ENCODE results near the gene USP36. TPM values are rescaled to one million over a fixed set of nuclear protein-coding genes. Genes with fewer than 3 reads are reported as not detected.
A peak's percentile ranks its signal among the peaks of the same experiment; 100 is the strongest.

USP36 gene
- total RNA-seq, 1 experiment from 2014 or later: 113 TPM

DNA sequence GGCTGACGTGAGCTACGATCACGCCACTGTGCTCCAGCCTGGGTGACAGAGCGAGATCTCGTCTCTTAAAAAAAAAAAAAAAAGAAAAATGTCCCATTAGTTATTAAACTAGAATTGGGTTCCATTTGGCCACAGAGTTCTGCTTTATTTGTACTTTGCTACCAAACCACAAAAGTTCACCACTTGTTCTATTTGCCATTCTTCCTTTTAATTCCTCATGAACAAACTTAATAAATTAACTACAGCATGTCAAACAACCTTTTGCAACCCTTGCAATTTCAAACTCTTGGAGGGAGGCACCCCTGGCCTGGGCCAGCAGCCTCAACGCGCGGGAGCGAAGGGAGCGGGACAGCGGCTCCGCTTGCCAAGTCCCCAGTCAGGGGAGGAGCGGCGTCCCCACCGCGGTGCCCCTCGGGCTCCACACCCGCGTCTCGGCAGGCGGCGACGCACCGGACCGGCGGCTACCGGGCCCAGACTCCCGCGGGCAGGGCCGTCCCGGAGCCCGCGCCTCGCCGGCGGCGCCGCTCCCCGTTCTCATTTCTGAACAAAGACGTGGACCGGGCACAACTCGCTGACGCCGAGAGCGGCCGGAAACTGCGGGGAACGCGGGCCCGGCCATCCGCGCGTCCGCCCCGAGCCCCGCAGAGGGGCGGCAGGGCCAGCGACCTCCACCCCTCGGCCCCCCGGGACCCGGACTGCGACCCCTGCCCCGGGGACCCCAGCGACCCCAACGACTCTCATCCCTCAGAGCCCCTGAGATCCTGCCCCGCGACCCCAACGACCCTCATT is 59.3 kb downstream of the USP36 start:
- no peaks in the 10 kb centered on the region for H3K27me3 ChIP-seq (ENCODE audit: control insufficient read depth, insufficient read depth, low read length)
- TF ChIP-seq REST (IDR thresholded peaks at IDR 0.05; ENCODE audit: insufficient read depth in 1 of 2, low read depth in 2 of 2, low read length in 1 of 2) (no peak), SIN3A (IDR thresholded peaks at IDR 0.05; ENCODE audit: borderline replicate concordance, insufficient read depth, low read depth, low read length) (peak; percentile 23; the same call in 1 of the 2 replicates)
- H3K4me3 ChIP-seq (ENCODE audit: low read depth in 2 of 2, low read length in 2 of 2): peak overlapping the region; percentile 47 to 65
- intact Hi-C loops (cut with micrococcal nuclease; ENCODE audit: unreplicated experiment): no loop called here
- in situ Hi-C loops (cut with HindIII; ENCODE audit: low pct_unique_long_range_greater_than_20kb, low sequenced_read_pairs): no loop called here
- no peaks in the 10 kb centered on the region for H3K9me3 ChIP-seq (ENCODE audit: control insufficient read depth, insufficient read depth, low read depth, low read length)
- ATAC-seq (peak; percentile 51), DNase-seq (ENCODE audit: low read depth, low spot score) (no peak)
- H3K4me1 ChIP-seq (ENCODE audit: control insufficient read depth, insufficient read depth, low read length): peaks cover 12% of the 10 kb centered on the region
- BruUV-seq (replicated peaks): no TSS peak
- ChIA-PET POLR2A (no interaction called here), CTCF (no interaction called here)
- peak overlapping the region; percentile 79 for H3K27ac ChIP-seq (ENCODE audit: low read length)
- H3K36me3 ChIP-seq (ENCODE audit: control insufficient read depth, insufficient read depth, low read length): no peaks in the 10 kb centered on the region; the same call in 1 of the 2 replicates

DNA sequence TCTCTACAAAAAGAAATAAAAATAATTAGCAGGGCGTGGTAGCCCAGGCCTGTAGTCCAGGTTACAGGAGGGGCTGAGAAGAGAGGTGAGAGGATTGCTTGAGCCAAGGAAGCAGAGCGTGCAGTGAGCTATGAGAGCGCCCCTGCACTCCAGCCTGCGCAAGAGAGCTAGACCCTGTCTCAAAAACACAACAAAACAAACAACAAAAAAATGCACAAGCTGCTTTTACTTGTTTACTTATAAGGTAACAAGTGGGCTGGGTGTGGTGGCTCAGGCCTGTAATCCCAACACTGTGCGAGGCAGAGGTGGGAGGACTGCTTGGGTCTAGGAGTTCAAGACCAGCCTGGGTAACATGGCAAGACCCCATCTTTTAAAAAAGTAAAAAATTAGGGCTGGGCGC is 60.3 kb downstream of the USP36 start:
- ChIA-PET CTCF (no interaction called here), POLR2A (no interaction called here)
- H3K4me3 ChIP-seq (ENCODE audit: low read depth in 2 of 2, low read length in 2 of 2): peak overlapping the region; percentile 47 to 65
- no TSS peak for BruUV-seq (replicated peaks)
- ATAC-seq (no peak), DNase-seq (ENCODE audit: low read depth, low spot score) (no peak)
- peaks cover 12% of the 10 kb centered on the region for H3K4me1 ChIP-seq (ENCODE audit: control insufficient read depth, insufficient read depth, low read length)
- in situ Hi-C loops (cut with HindIII; ENCODE audit: low pct_unique_long_range_greater_than_20kb, low sequenced_read_pairs) (no loop called here), intact Hi-C loops (cut with micrococcal nuclease; ENCODE audit: unreplicated experiment) (no loop called here)
- H3K27me3 ChIP-seq (ENCODE audit: control insufficient read depth, insufficient read depth, low read length): no peaks in the 10 kb centered on the region
- H3K9me3 ChIP-seq (ENCODE audit: control insufficient read depth, insufficient read depth, low read depth, low read length): no peaks in the 10 kb centered on the region
- peak overlapping the region; percentile 36 for H3K27ac ChIP-seq (ENCODE audit: low read length)
- TF ChIP-seq TCF7L2 (IDR thresholded peaks at IDR 0.05; ENCODE audit: low read depth, low read length): no peak
- no peak for TF ChIP-seq REST (IDR thresholded peaks at IDR 0.05; ENCODE audit: insufficient read depth in 1 of 2, low read depth in 2 of 2, low read length in 1 of 2)
- TF ChIP-seq SIN3A (IDR thresholded peaks at IDR 0.05; ENCODE audit: borderline replicate concordance, insufficient read depth, low read depth, low read length): no peak
- no peak for TF ChIP-seq CTCF (IDR thresholded peaks at IDR 0.05)
- no peak for TF ChIP-seq POLR2AphosphoS5 (IDR thresholded peaks at IDR 0.05; ENCODE audit: low read depth, low read length)
- no peaks in the 10 kb centered on the region; the same call in 1 of the 2 replicates for H3K36me3 ChIP-seq (ENCODE audit: control insufficient read depth, insufficient read depth, low read length)
